IPS-20b (cell line): ENCODE data around the gene RUNX3.

Source experiments
- H3K27ac ChIP-seq: one replicate; pipeline ENCODE4 v1.5.1; 2013; ENCODE audit warnings: low read length
- H3K27me3 ChIP-seq: 2 replicates; pipeline ENCODE4 v1.6.1; 2013; ENCODE audit warnings: mild to moderate bottlenecking, low read length, inconsistent platforms; ENCODE audit not compliant: insufficient read depth
- H3K36me3 ChIP-seq: 2 replicates; pipeline ENCODE4 v1.6.1; 2013; ENCODE audit warnings: low read depth, mild to moderate bottlenecking, inconsistent platforms, low read length, moderate library complexity; ENCODE audit not compliant: insufficient read depth
- H3K4me1 ChIP-seq: 2 replicates; pipeline ENCODE4 v1.6.1; 2013; ENCODE audit warnings: mild to moderate bottlenecking, control low read depth, inconsistent platforms, low read length, moderate library complexity; ENCODE audit not compliant: insufficient read depth
- H3K4me3 ChIP-seq: 2 replicates; pipeline ENCODE4 v1.5.1; 2013; ENCODE audit warnings: mild to moderate bottlenecking, low read length, inconsistent platforms
- H3K9ac ChIP-seq: 2 replicates; pipeline ENCODE4 v1.6.1; 2013; ENCODE audit warnings: low read depth, mild to moderate bottlenecking, inconsistent platforms, low read length, moderate library complexity
- H3K9me3 ChIP-seq: 2 replicates; pipeline ENCODE4 v1.6.1; 2013; ENCODE audit warnings: mild to moderate bottlenecking, low read depth, low read length, inconsistent platforms; ENCODE audit not compliant: insufficient read depth

RUNX3 gene

GRCh38 chr1:24849672-24850295 is 80.3 kb downstream of the RUNX3 start:
- H3K27me3 ChIP-seq = peaks cover 18% of the 10 kb centered on the region
- no peak overlapping the region for H3K4me3 ChIP-seq
- no peaks in the 10 kb centered on the region for H3K9me3 ChIP-seq
- H3K27ac ChIP-seq = no peak overlapping the region
- 0 out of 2 replicates have a peak, but pooled peaks cover 2% of the 10 kb centered on the region for H3K36me3 ChIP-seq
- H3K9ac ChIP-seq = no peak overlapping the region
- no peaks in the 10 kb centered on the region for H3K4me1 ChIP-seq
